ENCODE measurements around the gene RARA.
A peak's percentile ranks its signal among the peaks of the same experiment; 100 is the strongest.

RARA gene

GRCh38 chr17:40335620-40336019 lies 26.6 kb downstream of the RARA start:
- Histone ChIP-seq H3K4me1 (ENCODE audit: control insufficient read depth in 1 of 2, insufficient read depth in 1 of 2, low read depth in 1 of 2, low read length in 1 of 2) (peaks cover 99 to 100% of the 10 kb centered on the region in 2 experiments), H3K36me3 (peaks cover 37% of the 10 kb centered on the region), H3K27ac (peak overlapping the region; percentile 98), H3K9me3 (no peaks in the 10 kb centered on the region), H3K4me3 (ENCODE audit: low read depth in 1 of 2, low read length in 1 of 2) (peak overlapping the region; percentile 88 to 91), H3K27me3 (no peaks in the 10 kb centered on the region)
- TF ChIP-seq CTCF (IDR thresholded peaks at IDR 0.05) = no peak

GRCh38 chr17:40337351-40337750 lies 28.4 kb downstream of the RARA start:
- Histone ChIP-seq H3K4me1 (ENCODE audit: control insufficient read depth in 1 of 2, insufficient read depth in 1 of 2, low read depth in 1 of 2, low read length in 1 of 2) (peaks cover 86 to 88% of the 10 kb centered on the region in 2 experiments), H3K27ac (peak overlapping the region; percentile 98), H3K36me3 (peaks cover 29% of the 10 kb centered on the region), H3K4me3 (ENCODE audit: low read depth in 1 of 2, low read length in 1 of 2) (peak overlapping the region; percentile 96 to 99), H3K9me3 (no peaks in the 10 kb centered on the region), H3K27me3 (no peaks in the 10 kb centered on the region)
- TF ChIP-seq CTCF (IDR thresholded peaks at IDR 0.05) = no peak

GRCh38 chr17:40338058-40338457 lies 29.1 kb downstream of the RARA start:
- H3K4me1 ChIP-seq (ENCODE audit: control insufficient read depth in 1 of 2, insufficient read depth in 1 of 2, low read depth in 1 of 2, low read length in 1 of 2) = peaks cover 81% of the 10 kb centered on the region in 2 experiments
- H3K27ac ChIP-seq = peak overlapping the region; percentile 98
- H3K27me3 ChIP-seq = no peaks in the 10 kb centered on the region
- H3K9me3 ChIP-seq = no peaks in the 10 kb centered on the region
- H3K36me3 ChIP-seq = peaks cover 31% of the 10 kb centered on the region
- peak; percentile 12 for TF ChIP-seq CTCF (IDR thresholded peaks at IDR 0.05)
- H3K4me3 ChIP-seq (ENCODE audit: low read depth in 1 of 2, low read length in 1 of 2) = peak overlapping the region; percentile 96 to 99

- Histone ChIP-seq H3K4me1 (ENCODE audit: control insufficient read depth in 1 of 2, insufficient read depth in 1 of 2, low read depth in 1 of 2, low read length in 1 of 2) (peaks cover 75 to 81% of the 10 kb centered on the region in 2 experiments), H3K36me3 (peaks cover 39% of the 10 kb centered on the region), H3K27ac (peak overlapping the region; percentile 98), H3K4me3 (ENCODE audit: low read depth in 1 of 2, low read length in 1 of 2) (peak overlapping the region; percentile 96 to 99), H3K27me3 (no peaks in the 10 kb centered on the region), H3K9me3 (no peaks in the 10 kb centered on the region)
- no peak for TF ChIP-seq CTCF (IDR thresholded peaks at IDR 0.05)
Observed at GRCh38 chr17:40338941-40339649, 30.1 kb downstream of the RARA start.

- Histone ChIP-seq H3K27ac (peak overlapping the region; percentile 98), H3K4me3 (ENCODE audit: low read depth in 1 of 2, low read length in 1 of 2) (peak overlapping the region; percentile 96 to 99), H3K36me3 (peaks cover 50% of the 10 kb centered on the region), H3K27me3 (no peaks in the 10 kb centered on the region), H3K9me3 (no peaks in the 10 kb centered on the region), H3K4me1 (ENCODE audit: control insufficient read depth in 1 of 2, insufficient read depth in 1 of 2, low read depth in 1 of 2, low read length in 1 of 2) (peaks cover 75 to 81% of the 10 kb centered on the region in 2 experiments)
- no peak for TF ChIP-seq CTCF (IDR thresholded peaks at IDR 0.05)
Observed at GRCh38 chr17:40340327-40340726, 31.3 kb downstream of the RARA start.

Data from neutrophil (primary cell).